GM18511 (cell line): ENCODE measurements around the gene P2RX5.
"Not testable (repeated sequence)": the region's sequence is repeated elsewhere in the genome, so short reads cannot be mapped to it uniquely, and the experiment has no call there.

Source experiments
- ATAC-seq: cut with Tn5 transposase; IDR thresholded peaks from one replicate; pipeline ENCODE4 v1.9.1; 2021; ENCODE audit warnings: mild to moderate bottlenecking, moderate library complexity; ENCODE audit not compliant: unreplicated experiment

Gene P2RX5

GRCh38 chr17:3715296-3715695, 19.3 kb upstream of the P2RX5 start:
- no peak for ATAC-seq

GRCh38 chr17:3712811-3713463, 17.0 kb upstream of the P2RX5 start:
- no peak for ATAC-seq

GRCh38 chr17:3710951-3711383, 15.0 kb upstream of the P2RX5 start:
- ATAC-seq, result peak; percentile 90

GRCh38 chr17:3708366-3708765, 12.4 kb upstream of the P2RX5 start:
- ATAC-seq, result no peak

GRCh38 chr17:3705718-3705984, 9.7 kb upstream of the P2RX5 start:
- ATAC-seq, result not testable (repeated sequence)

GRCh38 chr17:3704931-3705717, 9.2 kb upstream of the P2RX5 start:
- ATAC-seq, result no peak

- ATAC-seq, result not testable (repeated sequence)
Measured at GRCh38 chr17:3702041-3702539, 6.1 kb upstream of the P2RX5 start.

GRCh38 chr17:3699951-3700350, 4.0 kb upstream of the P2RX5 start:
- no peak for ATAC-seq

- ATAC-seq, result no peak
Measured at GRCh38 chr17:3698139-3698538, 2.2 kb upstream of the P2RX5 start.

GRCh38 chr17:3697103-3697476, 1.1 kb upstream of the P2RX5 start:
- ATAC-seq, result no peak

- ATAC-seq, result no peak
Measured at GRCh38 chr17:3695129-3695722, 729 bp downstream of the P2RX5 start.

GRCh38 chr17:3693829-3694231, 2.1 kb downstream of the P2RX5 start:
- peak; percentile 62 for ATAC-seq

GRCh38 chr17:3693141-3693540, 2.8 kb downstream of the P2RX5 start:
- no peak for ATAC-seq

GRCh38 chr17:3692346-3692745, 3.6 kb downstream of the P2RX5 start:
- ATAC-seq, result no peak

GRCh38 chr17:3691617-3692067, 4.3 kb downstream of the P2RX5 start:
- no peak for ATAC-seq

GRCh38 chr17:3690094-3690715, 5.8 kb downstream of the P2RX5 start:
- no peak for ATAC-seq

GRCh38 chr17:3689262-3690093, 6.5 kb downstream of the P2RX5 start:
- no peak for ATAC-seq

- ATAC-seq, result no peak
Measured at GRCh38 chr17:3688852-3689261, 7.1 kb downstream of the P2RX5 start.

GRCh38 chr17:3688027-3688553, 7.9 kb downstream of the P2RX5 start:
- ATAC-seq, result no peak

- no peak for ATAC-seq
Measured at GRCh38 chr17:3685174-3685573, 10.8 kb downstream of the P2RX5 start.
